Measurements from ENCODE around the gene ROBO1.
"Not testable (repeated sequence)": the region's sequence is repeated elsewhere in the genome, so short reads cannot be mapped to it uniquely, and the experiment has no call there.

ROBO1 gene

GRCh38 chr3:78683284-78683683 lies 1084.5 kb downstream of the ROBO1 start:
- TF ChIP-seq CTCF (IDR thresholded peaks at IDR 0.05; ENCODE audit: insufficient read depth, low read length, poor library complexity, severe bottlenecking), result no peak
- no peak for TF ChIP-seq EZH2phosphoT487 (conservative IDR thresholded peaks at IDR 0.05; ENCODE audit: low read length)
- Histone ChIP-seq H3F3A (ENCODE audit: insufficient read depth) (no peaks in the 10 kb centered on the region), H3K9me3 (ENCODE audit: insufficient read depth, low read length) (no peaks in the 10 kb centered on the region)

GRCh38 chr3:78675119-78675805 lies 1092.5 kb downstream of the ROBO1 start:
- not testable (repeated sequence) for H3K9me2 ChIP-seq (replicated peaks; ENCODE audit: insufficient read depth, low read length); H3K79me2 ChIP-seq (ENCODE audit: insufficient read depth, low read length); H2AFZ ChIP-seq (ENCODE audit: low read depth, low read length, severe bottlenecking); H3K27me3 ChIP-seq (ENCODE audit: low read length); H3K4me3 ChIP-seq (ENCODE audit: insufficient read depth, low read length, poor library complexity, severe bottlenecking); H3K36me3 ChIP-seq (ENCODE audit: low read length); H3K9ac ChIP-seq (ENCODE audit: low read length); H3K4me2 ChIP-seq (ENCODE audit: low read depth, low read length, poor library complexity, severe bottlenecking); H4K20me1 ChIP-seq (ENCODE audit: low read depth, low read length); H3F3A ChIP-seq (ENCODE audit: insufficient read depth); H3K27ac ChIP-seq (ENCODE audit: low read depth, low read length); H3K9me3 ChIP-seq (ENCODE audit: insufficient read depth, low read length)

More at GRCh38 chr3:78683284-78683683, 1084.5 kb downstream of the ROBO1 start:
- no peak overlapping the region for H3K4me2 ChIP-seq (ENCODE audit: low read depth, low read length, poor library complexity, severe bottlenecking)
- H3K36me3 ChIP-seq (ENCODE audit: low read length), result no peaks in the 10 kb centered on the region
- no peaks in the 10 kb centered on the region for H3K27me3 ChIP-seq (ENCODE audit: low read length)
- no peak overlapping the region for H2AFZ ChIP-seq (ENCODE audit: low read depth, low read length, severe bottlenecking)
- H3K4me3 ChIP-seq (ENCODE audit: insufficient read depth, low read length, poor library complexity, severe bottlenecking), result no peak overlapping the region
- no peaks in the 10 kb centered on the region for H3K9me2 ChIP-seq (replicated peaks; ENCODE audit: insufficient read depth, low read length)
- H3K27ac ChIP-seq (ENCODE audit: low read depth, low read length), result no peak overlapping the region
- no peaks in the 10 kb centered on the region for H3K79me2 ChIP-seq (ENCODE audit: insufficient read depth, low read length)
- H4K20me1 ChIP-seq (ENCODE audit: low read depth, low read length), result no peaks in the 10 kb centered on the region
- H3K9ac ChIP-seq (ENCODE audit: low read length), result no peak overlapping the region

GRCh38 chr3:78670746-78671145 lies 1097.1 kb downstream of the ROBO1 start:
- TF ChIP-seq CTCF (IDR thresholded peaks at IDR 0.05; ENCODE audit: insufficient read depth, low read length, poor library complexity, severe bottlenecking) (no peak), EZH2phosphoT487 (conservative IDR thresholded peaks at IDR 0.05; ENCODE audit: low read length) (no peak)
- Histone ChIP-seq H3K4me2 (ENCODE audit: low read depth, low read length, poor library complexity, severe bottlenecking) (no peak overlapping the region), H3F3A (ENCODE audit: insufficient read depth) (no peaks in the 10 kb centered on the region), H2AFZ (ENCODE audit: low read depth, low read length, severe bottlenecking) (no peak overlapping the region), H3K9me3 (ENCODE audit: insufficient read depth, low read length) (no peaks in the 10 kb centered on the region), H3K27ac (ENCODE audit: low read depth, low read length) (no peak overlapping the region), H3K36me3 (ENCODE audit: low read length) (no peaks in the 10 kb centered on the region), H3K27me3 (ENCODE audit: low read length) (no peaks in the 10 kb centered on the region), H3K9me2 (replicated peaks; ENCODE audit: insufficient read depth, low read length) (no peaks in the 10 kb centered on the region; the same call in 1 of the 2 replicates), H3K79me2 (ENCODE audit: insufficient read depth, low read length) (no peaks in the 10 kb centered on the region), H3K4me3 (ENCODE audit: insufficient read depth, low read length, poor library complexity, severe bottlenecking) (no peak overlapping the region), H3K9ac (ENCODE audit: low read length) (no peak overlapping the region), H4K20me1 (ENCODE audit: low read depth, low read length) (no peaks in the 10 kb centered on the region)

- no peaks in the 10 kb centered on the region for H4K20me1 ChIP-seq (ENCODE audit: low read depth, low read length)
- H3K9me3 ChIP-seq (ENCODE audit: insufficient read depth, low read length), result no peaks in the 10 kb centered on the region
- no peak overlapping the region for H3K27ac ChIP-seq (ENCODE audit: low read depth, low read length)
- TF ChIP-seq EZH2phosphoT487 (conservative IDR thresholded peaks at IDR 0.05; ENCODE audit: low read length), result no peak
- no peak for TF ChIP-seq CTCF (IDR thresholded peaks at IDR 0.05; ENCODE audit: insufficient read depth, low read length, poor library complexity, severe bottlenecking)
- no peak overlapping the region for H3K4me3 ChIP-seq (ENCODE audit: insufficient read depth, low read length, poor library complexity, severe bottlenecking)
- H3F3A ChIP-seq (ENCODE audit: insufficient read depth), result no peaks in the 10 kb centered on the region
- H3K79me2 ChIP-seq (ENCODE audit: insufficient read depth, low read length), result no peaks in the 10 kb centered on the region
- H2AFZ ChIP-seq (ENCODE audit: low read depth, low read length, severe bottlenecking), result no peak overlapping the region
- no peaks in the 10 kb centered on the region for H3K27me3 ChIP-seq (ENCODE audit: low read length)
- no peak overlapping the region for H3K4me2 ChIP-seq (ENCODE audit: low read depth, low read length, poor library complexity, severe bottlenecking)
- no peak overlapping the region for H3K9ac ChIP-seq (ENCODE audit: low read length)
- no peaks in the 10 kb centered on the region for H3K36me3 ChIP-seq (ENCODE audit: low read length)
- H3K9me2 ChIP-seq (replicated peaks; ENCODE audit: insufficient read depth, low read length), result no peaks in the 10 kb centered on the region; the same call in 1 of the 2 replicates
Observed at GRCh38 chr3:78670094-78670493, 1097.7 kb downstream of the ROBO1 start.
